Measurements from ENCODE around the gene ALDOB. TPM values are rescaled to one million over a fixed set of nuclear protein-coding genes. Genes with fewer than 3 reads are reported as not detected.

Gene ALDOB
- not detected for total RNA-seq
- 1.2 TPM for polyA plus RNA-seq

DNA sequence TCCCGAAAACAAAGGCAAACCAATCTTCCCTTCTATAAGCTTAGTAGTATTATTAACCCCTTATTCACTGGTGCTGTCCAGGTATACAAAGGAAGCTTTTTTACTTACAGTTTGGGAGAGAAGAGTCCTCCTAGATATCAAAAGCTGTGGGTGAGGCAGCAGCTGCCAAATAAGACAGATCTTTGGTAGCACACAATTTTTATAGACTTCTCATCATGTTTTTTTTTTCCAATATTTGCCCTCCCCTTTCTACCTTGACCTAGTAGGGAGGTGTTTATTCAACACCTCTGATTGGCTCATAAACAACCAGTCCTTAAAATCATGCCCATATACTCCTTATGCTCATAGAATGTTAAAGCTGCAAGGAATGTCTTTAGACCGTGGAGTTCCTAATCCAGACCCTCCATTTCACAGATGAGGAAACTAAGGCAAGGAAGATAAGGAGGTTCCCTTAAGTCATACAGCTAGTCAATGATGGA lies at the start of gene ALDOB:
TSS of gene ALDOB (minus strand) at position 174 of the 479 bp plus-strand sequence. CDS start 4,887 bp downstream, outside the sequence.
- H3K4me3 ChIP-seq (ENCODE audit: low read depth, low read length): no peak within 1 kb of the TSS
- no peak within 1 kb of the TSS for H3K27ac ChIP-seq (ENCODE audit: low read depth)
- WGBS: 49% methylated on average over 2 of the region's 2 CpGs
- no peak for DNase-seq (ENCODE audit: extremely low spot score)
- H3K4me1 ChIP-seq (ENCODE audit: insufficient read depth): no peaks in the 10 kb centered on the region
- no peaks in the 10 kb centered on the region for H3K36me3 ChIP-seq (ENCODE audit: insufficient read depth)

- Histone ChIP-seq H3K4me1 (ENCODE audit: insufficient read depth) (no peaks in the 10 kb centered on the region), H3K4me3 (ENCODE audit: low read depth, low read length) (no peak overlapping the region), H3K36me3 (ENCODE audit: insufficient read depth) (no peaks in the 10 kb centered on the region), H3K27ac (ENCODE audit: low read depth) (no peak overlapping the region)
- DNase-seq (ENCODE audit: extremely low spot score): no peak
- WGBS: 59% methylated on average over 1 of the region's 1 CpG
Measured at GRCh38 chr9:101484046-101484445, 48.5 kb upstream of the ALDOB start.

GRCh38 chr9:101481261-101481660 lies 45.7 kb upstream of the ALDOB start:
- Histone ChIP-seq H3K4me3 (ENCODE audit: low read depth, low read length) (no peak overlapping the region), H3K4me1 (ENCODE audit: insufficient read depth) (no peaks in the 10 kb centered on the region), H3K27ac (ENCODE audit: low read depth) (peak overlapping the region; percentile 71), H3K36me3 (ENCODE audit: insufficient read depth) (no peaks in the 10 kb centered on the region)
- 81% methylated on average over 1 of the region's 1 CpG for WGBS
- no peak for DNase-seq (ENCODE audit: extremely low spot score)

DNA sequence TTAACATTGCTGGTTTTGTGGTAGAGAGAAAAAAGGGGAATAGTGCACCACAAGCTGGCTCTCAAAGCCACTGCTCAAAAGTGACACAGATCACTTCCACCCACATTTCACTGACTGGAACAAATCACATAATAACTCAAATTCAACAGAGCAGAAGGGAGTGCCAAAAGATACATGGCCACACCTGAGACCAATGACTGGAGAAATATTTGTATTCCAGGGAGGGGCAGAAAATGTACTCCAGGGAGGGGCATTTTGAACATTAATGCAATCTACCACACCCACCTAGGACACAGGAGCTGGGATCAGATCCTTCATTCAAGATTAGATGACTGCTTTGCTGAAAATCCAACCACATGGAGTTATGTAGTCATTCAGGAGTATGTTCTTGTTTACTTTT lies 44.8 kb upstream of the ALDOB start:
- H3K4me1 ChIP-seq (ENCODE audit: insufficient read depth): no peaks in the 10 kb centered on the region
- no peaks in the 10 kb centered on the region for H3K36me3 ChIP-seq (ENCODE audit: insufficient read depth)
- H3K27ac ChIP-seq (ENCODE audit: low read depth): peak overlapping the region; percentile 66
- no peak overlapping the region for H3K4me3 ChIP-seq (ENCODE audit: low read depth, low read length)
- DNase-seq (ENCODE audit: extremely low spot score): no peak

- Histone ChIP-seq H3K4me1 (ENCODE audit: insufficient read depth) (no peaks in the 10 kb centered on the region), H3K27ac (ENCODE audit: low read depth) (peak overlapping the region; percentile 39), H3K4me3 (ENCODE audit: low read depth, low read length) (no peak overlapping the region), H3K36me3 (ENCODE audit: insufficient read depth) (no peaks in the 10 kb centered on the region)
- no peak for DNase-seq (ENCODE audit: extremely low spot score)
- WGBS: 55% methylated on average over 4 of the region's 4 CpGs
Measured at GRCh38 chr9:101479338-101480030, 43.9 kb upstream of the ALDOB start.

GRCh38 chr9:101478906-101479305 lies 43.3 kb upstream of the ALDOB start:
- Histone ChIP-seq H3K4me3 (ENCODE audit: low read depth, low read length) (no peak overlapping the region), H3K4me1 (ENCODE audit: insufficient read depth) (no peaks in the 10 kb centered on the region), H3K36me3 (ENCODE audit: insufficient read depth) (no peaks in the 10 kb centered on the region), H3K27ac (ENCODE audit: low read depth) (peak overlapping the region; percentile 39)
- DNase-seq (ENCODE audit: extremely low spot score): no peak
- WGBS: 78% methylated on average over 3 of the region's 3 CpGs

DNA sequence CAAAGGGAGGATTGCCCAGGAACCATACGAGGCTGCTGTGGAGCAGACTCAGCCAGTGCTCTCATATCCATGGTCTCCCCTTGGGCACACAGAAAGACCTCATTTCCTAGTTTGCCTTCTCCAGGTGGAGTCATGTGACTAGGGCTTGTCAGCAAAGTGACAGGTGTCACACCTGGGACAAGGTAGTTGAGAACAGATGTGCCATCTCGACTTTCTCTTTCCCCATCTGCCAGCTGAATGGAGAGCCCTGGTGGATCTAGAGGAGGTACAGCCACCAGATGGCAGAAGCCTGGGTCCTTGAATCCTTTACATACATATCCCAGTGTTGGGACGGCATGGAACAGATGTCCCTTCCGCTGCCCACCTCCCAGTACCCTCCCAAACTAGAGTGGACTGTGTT lies 42.9 kb upstream of the ALDOB start:
- no peak for DNase-seq (ENCODE audit: extremely low spot score)
- no peak overlapping the region for H3K27ac ChIP-seq (ENCODE audit: low read depth)
- H3K4me1 ChIP-seq (ENCODE audit: insufficient read depth): no peaks in the 10 kb centered on the region
- H3K36me3 ChIP-seq (ENCODE audit: insufficient read depth): no peaks in the 10 kb centered on the region
- no peak overlapping the region for H3K4me3 ChIP-seq (ENCODE audit: low read depth, low read length)
- 83% methylated on average over 4 of the region's 4 CpGs for WGBS

- Histone ChIP-seq H3K4me3 (ENCODE audit: low read depth, low read length) (no peak overlapping the region), H3K4me1 (ENCODE audit: insufficient read depth) (no peaks in the 10 kb centered on the region), H3K27ac (ENCODE audit: low read depth) (no peak overlapping the region), H3K36me3 (ENCODE audit: insufficient read depth) (no peaks in the 10 kb centered on the region)
- WGBS: 82% methylated on average over 1 of the region's 1 CpG
- DNase-seq (ENCODE audit: extremely low spot score): no peak
Measured at GRCh38 chr9:101477736-101478135, 42.2 kb upstream of the ALDOB start.

GRCh38 chr9:101477214-101477613 lies 41.6 kb upstream of the ALDOB start:
- no peaks in the 10 kb centered on the region for H3K36me3 ChIP-seq (ENCODE audit: insufficient read depth)
- 84% methylated on average over 4 of the region's 4 CpGs for WGBS
- DNase-seq (ENCODE audit: extremely low spot score): no peak
- H3K4me1 ChIP-seq (ENCODE audit: insufficient read depth): no peaks in the 10 kb centered on the region
- H3K27ac ChIP-seq (ENCODE audit: low read depth): no peak overlapping the region
- H3K4me3 ChIP-seq (ENCODE audit: low read depth, low read length): no peak overlapping the region

DNA sequence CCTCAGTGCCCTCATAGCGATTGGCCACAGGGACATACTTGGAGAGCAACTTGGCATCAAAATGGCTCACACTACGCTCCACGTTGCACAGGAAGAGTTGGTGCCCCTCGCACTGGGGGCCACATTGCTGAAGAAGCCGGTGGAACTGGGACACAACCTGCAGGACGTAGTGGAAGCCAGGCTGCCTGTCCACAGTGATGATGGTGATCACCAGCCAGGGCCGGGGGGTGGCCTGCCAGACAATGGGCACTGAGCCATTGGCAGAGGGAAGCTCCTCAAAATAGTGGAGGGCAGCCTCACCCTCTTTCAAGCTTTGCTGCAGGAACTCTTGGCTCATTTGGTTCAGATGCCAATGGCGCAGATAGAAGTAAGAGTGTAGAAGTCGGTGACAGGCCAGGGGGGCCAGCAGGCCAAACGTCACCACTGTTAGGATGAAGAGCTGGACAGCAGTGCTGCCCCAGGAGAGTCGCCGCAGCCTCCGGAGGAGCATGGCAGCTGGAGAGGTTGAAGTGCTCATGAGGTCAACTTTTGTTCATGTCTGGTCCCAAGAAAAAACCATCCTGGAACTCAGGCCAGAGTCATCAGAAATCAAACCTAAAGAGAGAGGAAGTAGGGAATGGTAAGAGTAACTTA lies 41.1 kb upstream of the ALDOB start:
- Histone ChIP-seq H3K4me3 (ENCODE audit: low read depth, low read length) (no peak overlapping the region), H3K27ac (ENCODE audit: low read depth) (no peak overlapping the region), H3K36me3 (ENCODE audit: insufficient read depth) (no peaks in the 10 kb centered on the region), H3K4me1 (ENCODE audit: insufficient read depth) (no peaks in the 10 kb centered on the region)
- 95% methylated on average over 13 of the region's 13 CpGs for WGBS
- DNase-seq (ENCODE audit: extremely low spot score): no peak

DNA sequence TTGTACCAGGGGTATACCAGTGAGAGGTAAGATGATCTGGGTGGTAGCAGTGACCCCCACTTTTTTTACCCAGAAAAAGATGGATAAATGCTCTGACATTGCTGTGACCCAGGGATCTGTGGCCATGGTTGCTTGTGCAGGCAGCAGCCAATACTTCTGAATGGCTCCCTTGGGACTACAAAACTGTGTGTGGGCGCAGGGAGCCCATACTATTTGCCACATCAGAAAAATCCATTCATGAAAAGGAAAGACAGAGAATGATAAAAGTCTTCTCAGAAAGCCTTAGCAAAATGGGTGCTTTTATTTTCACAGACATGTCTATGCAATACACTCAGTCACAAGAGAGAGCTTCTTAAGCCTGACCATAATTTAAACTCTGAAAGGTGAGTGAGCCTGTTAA lies 37.3 kb upstream of the ALDOB start:
- whole genome bisulfite sequencing: 87% methylated on average over 1 of the region's 1 CpG
- H3K4me3 ChIP-seq (ENCODE audit: low read depth, low read length): no peak overlapping the region
- DNase-seq (ENCODE audit: extremely low spot score): no peak
- H3K4me1 ChIP-seq (ENCODE audit: insufficient read depth): no peaks in the 10 kb centered on the region
- H3K36me3 ChIP-seq (ENCODE audit: insufficient read depth): no peaks in the 10 kb centered on the region
- no peak overlapping the region for H3K27ac ChIP-seq (ENCODE audit: low read depth)

- H3K36me3 ChIP-seq (ENCODE audit: insufficient read depth): no peaks in the 10 kb centered on the region
- no peaks in the 10 kb centered on the region for H3K4me1 ChIP-seq (ENCODE audit: insufficient read depth)
- DNase-seq (ENCODE audit: extremely low spot score): no peak
- no peak overlapping the region for H3K4me3 ChIP-seq (ENCODE audit: low read depth, low read length)
- 75% methylated on average over 3 of the region's 3 CpGs for WGBS
- H3K27ac ChIP-seq (ENCODE audit: low read depth): no peak overlapping the region
Measured at GRCh38 chr9:101470929-101471328, 35.4 kb upstream of the ALDOB start.

DNA sequence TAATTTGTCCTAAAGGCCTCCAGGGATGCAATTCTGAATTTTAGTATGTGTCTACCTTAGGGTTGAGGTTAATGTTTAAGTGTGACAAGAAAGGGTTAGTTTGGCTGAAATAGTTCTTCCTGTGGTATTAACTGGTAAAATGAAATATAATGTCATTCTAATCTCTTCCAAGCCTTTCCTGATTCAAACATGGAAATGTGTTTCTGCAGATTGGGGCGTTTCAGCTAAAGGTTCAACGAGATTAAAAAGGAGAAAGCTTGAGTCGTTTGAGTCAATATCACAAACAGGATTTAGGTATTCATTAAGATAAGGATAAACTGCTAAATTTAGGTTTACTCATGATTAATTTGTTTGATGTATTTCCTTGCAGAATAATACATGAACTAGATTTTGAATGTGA lies 34.4 kb upstream of the ALDOB start:
- DNase-seq (ENCODE audit: extremely low spot score): no peak
- WGBS: 57% methylated on average over 3 of the region's 3 CpGs

GRCh38 chr9:101469026-101469425 lies 33.5 kb upstream of the ALDOB start:
- H3K4me1 ChIP-seq (ENCODE audit: insufficient read depth): no peaks in the 10 kb centered on the region
- WGBS: 88% methylated on average over 2 of the region's 2 CpGs
- DNase-seq (ENCODE audit: extremely low spot score): no peak
- no peaks in the 10 kb centered on the region for H3K36me3 ChIP-seq (ENCODE audit: insufficient read depth)
- no peak overlapping the region for H3K27ac ChIP-seq (ENCODE audit: low read depth)
- no peak overlapping the region for H3K4me3 ChIP-seq (ENCODE audit: low read depth, low read length)

More for the DNA sequence above, 34.4 kb upstream of the ALDOB start:
- H3K27ac ChIP-seq (ENCODE audit: low read depth): no peak overlapping the region
- no peak overlapping the region for H3K4me3 ChIP-seq (ENCODE audit: low read depth, low read length)
- H3K4me1 ChIP-seq (ENCODE audit: insufficient read depth): no peaks in the 10 kb centered on the region
- H3K36me3 ChIP-seq (ENCODE audit: insufficient read depth): no peaks in the 10 kb centered on the region

Data from urinary bladder (tissue), 4 donors.